ENCODE measurements around the gene FBXO30. TPM values are rescaled to one million over a fixed set of nuclear protein-coding genes. Genes with fewer than 3 reads are reported as not detected.

The FBXO30 gene
- polyA plus RNA-seq, 3 donors from 2014 or later: 0.67 to 1.4 (median 0.74) TPM

GRCh38 chr6:145813285-145814034 is 1.1 kb downstream of the FBXO30 start:
- no peaks in the 10 kb centered on the region for H3K9me3 Mint-ChIP-seq
- H3K27ac Mint-ChIP-seq: peak overlapping the region; percentile 8 to 88 (median 58)
- DNase-seq: no peak
- peaks cover 35 to 39% of the 10 kb centered on the region in 2 donors for H3K4me1 Mint-ChIP-seq
- H3K4me3 Mint-ChIP-seq: peak overlapping the region; percentile 75 to 87 (median 82)
- H3K36me3 Mint-ChIP-seq: peaks cover 0 to 2% (median 0%) of the 10 kb centered on the region in 3 donors
- H3K27me3 Mint-ChIP-seq (ENCODE audit: low read depth in 3 of 3): peaks cover 1 to 3% (median 2%) of the 10 kb centered on the region in 3 donors

- no peaks in the 10 kb centered on the region for H3K9me3 Mint-ChIP-seq
- no peak for DNase-seq
- no peak overlapping the region for H3K27ac Mint-ChIP-seq
- peaks cover 0 to 6% (median 0%) of the 10 kb centered on the region in 3 donors for H3K36me3 Mint-ChIP-seq
- H3K27me3 Mint-ChIP-seq (ENCODE audit: low read depth in 3 of 3): peaks cover 1 to 3% (median 2%) of the 10 kb centered on the region in 3 donors
- H3K4me3 Mint-ChIP-seq: no peak overlapping the region
- H3K4me1 Mint-ChIP-seq: peaks cover 34% of the 10 kb centered on the region in 2 donors
Measured at GRCh38 chr6:145811741-145812140, 2.9 kb downstream of the FBXO30 start.

- DNase-seq: no peak
- Mint-ChIP-seq H3K27me3 (ENCODE audit: low read depth in 3 of 3) (peaks cover under 1 to 2% (median 1%) of the 10 kb centered on the region in 3 donors), H3K9me3 (no peaks in the 10 kb centered on the region), H3K4me1 (peaks cover 18 to 22% of the 10 kb centered on the region in 2 donors), H3K27ac (no peak overlapping the region), H3K4me3 (no peak overlapping the region), H3K36me3 (peaks cover 4 to 22% (median 13%) of the 10 kb centered on the region in 3 donors)
Measured at GRCh38 chr6:145809785-145810184, 4.8 kb downstream of the FBXO30 start.

- H3K4me3 Mint-ChIP-seq: no peak overlapping the region
- peaks cover 4 to 25% (median 15%) of the 10 kb centered on the region in 3 donors for H3K36me3 Mint-ChIP-seq
- no peak for DNase-seq
- no peaks in the 10 kb centered on the region for H3K9me3 Mint-ChIP-seq
- peaks cover 18 to 22% of the 10 kb centered on the region in 2 donors for H3K4me1 Mint-ChIP-seq
- H3K27ac Mint-ChIP-seq: no peak overlapping the region
- peaks cover 0 to 2% (median 1%) of the 10 kb centered on the region in 3 donors for H3K27me3 Mint-ChIP-seq (ENCODE audit: low read depth in 3 of 3)
Measured at GRCh38 chr6:145809211-145809610, 5.4 kb downstream of the FBXO30 start.

- peaks cover 4 to 32% (median 19%) of the 10 kb centered on the region in 3 donors for H3K36me3 Mint-ChIP-seq
- H3K4me3 Mint-ChIP-seq: no peak overlapping the region
- DNase-seq: no peak
- H3K27ac Mint-ChIP-seq: no peak overlapping the region
- H3K9me3 Mint-ChIP-seq: no peaks in the 10 kb centered on the region
- peaks cover 0 to 2% (median 1%) of the 10 kb centered on the region in 3 donors for H3K27me3 Mint-ChIP-seq (ENCODE audit: low read depth in 3 of 3)
- H3K4me1 Mint-ChIP-seq: peaks cover 10 to 13% of the 10 kb centered on the region in 2 donors
Measured at GRCh38 chr6:145808239-145808638, 6.4 kb downstream of the FBXO30 start.

- no peak overlapping the region for H3K27ac Mint-ChIP-seq
Measured at GRCh38 chr6:145802141-145802540, 12.5 kb downstream of the FBXO30 start.

GRCh38 chr6:145801021-145801420 is 13.6 kb downstream of the FBXO30 start:
- H3K36me3 Mint-ChIP-seq: peaks cover 11 to 34% (median 28%) of the 10 kb centered on the region in 3 donors
- DNase-seq: no peak
- peaks cover 3 to 5% of the 10 kb centered on the region in 2 donors for H3K4me1 Mint-ChIP-seq
- H3K27me3 Mint-ChIP-seq (ENCODE audit: low read depth in 3 of 3): peaks cover 1 to 2% (median 2%) of the 10 kb centered on the region in 3 donors
- no peak overlapping the region for H3K27ac Mint-ChIP-seq
- no peak overlapping the region for H3K4me3 Mint-ChIP-seq
- H3K9me3 Mint-ChIP-seq: no peaks in the 10 kb centered on the region

More at GRCh38 chr6:145802141-145802540, 12.5 kb downstream of the FBXO30 start:
- Mint-ChIP-seq H3K9me3 (no peaks in the 10 kb centered on the region), H3K27me3 (ENCODE audit: low read depth in 3 of 3) (peaks cover 1 to 2% (median 2%) of the 10 kb centered on the region in 3 donors), H3K4me1 (peaks cover 3 to 5% of the 10 kb centered on the region in 2 donors), H3K36me3 (peaks cover 11 to 35% (median 31%) of the 10 kb centered on the region in 3 donors), H3K4me3 (no peak overlapping the region)
- DNase-seq: no peak

GRCh38 chr6:145798530-145798929 is 16.1 kb downstream of the FBXO30 start:
- H3K9me3 Mint-ChIP-seq: no peaks in the 10 kb centered on the region
- H3K4me3 Mint-ChIP-seq: no peak overlapping the region
- DNase-seq: no peak
- peaks cover 7 to 20% (median 7%) of the 10 kb centered on the region in 3 donors for H3K36me3 Mint-ChIP-seq
- H3K27me3 Mint-ChIP-seq (ENCODE audit: low read depth in 3 of 3): peaks cover 1 to 2% (median 2%) of the 10 kb centered on the region in 3 donors
- no peak overlapping the region for H3K27ac Mint-ChIP-seq
- H3K4me1 Mint-ChIP-seq: peaks cover 3 to 5% of the 10 kb centered on the region in 2 donors

- H3K27ac Mint-ChIP-seq: no peak overlapping the region
- no peak overlapping the region for H3K4me3 Mint-ChIP-seq
- no peaks in the 10 kb centered on the region for H3K27me3 Mint-ChIP-seq (ENCODE audit: low read depth in 3 of 3)
- peaks cover 2 to 14% (median 6%) of the 10 kb centered on the region in 6 donors for H3K9me3 Mint-ChIP-seq
- no peak for DNase-seq
- H3K36me3 Mint-ChIP-seq: peaks cover 17 to 28% (median 20%) of the 10 kb centered on the region in 3 donors
- no peaks in the 10 kb centered on the region for H3K4me1 Mint-ChIP-seq
Measured at GRCh38 chr6:145789443-145789842, 25.2 kb downstream of the FBXO30 start.

GRCh38 chr6:145787688-145788087 is 26.9 kb downstream of the FBXO30 start:
- peaks cover 17 to 28% (median 25%) of the 10 kb centered on the region in 3 donors for H3K36me3 Mint-ChIP-seq
- no peak overlapping the region for H3K4me3 Mint-ChIP-seq

GRCh38 chr6:145784683-145785082 is 29.9 kb downstream of the FBXO30 start:
- Mint-ChIP-seq H3K4me1 (no peaks in the 10 kb centered on the region), H3K9me3 (peaks cover 0 to 4% (median 2%) of the 10 kb centered on the region in 6 donors), H3K36me3 (peaks cover 4 to 19% (median 13%) of the 10 kb centered on the region in 3 donors), H3K4me3 (no peak overlapping the region), H3K27me3 (ENCODE audit: low read depth in 3 of 3) (peaks cover 0 to 3% (median 0%) of the 10 kb centered on the region in 3 donors), H3K27ac (no peak overlapping the region)
- DNase-seq: no peak

More at GRCh38 chr6:145787688-145788087, 26.9 kb downstream of the FBXO30 start:
- Mint-ChIP-seq H3K9me3 (peaks cover 2 to 14% (median 6%) of the 10 kb centered on the region in 6 donors), H3K27ac (no peak overlapping the region), H3K27me3 (ENCODE audit: low read depth in 3 of 3) (no peaks in the 10 kb centered on the region), H3K4me1 (no peaks in the 10 kb centered on the region)
- DNase-seq: no peak

- DNase-seq: no peak
- H3K9me3 Mint-ChIP-seq: peaks cover 0 to 5% (median 2%) of the 10 kb centered on the region in 6 donors
- peaks cover 0 to 15% (median 9%) of the 10 kb centered on the region in 3 donors for H3K36me3 Mint-ChIP-seq
- H3K27me3 Mint-ChIP-seq (ENCODE audit: low read depth in 3 of 3): peaks cover 0 to 3% (median 0%) of the 10 kb centered on the region in 3 donors
- no peak overlapping the region for H3K4me3 Mint-ChIP-seq
- no peaks in the 10 kb centered on the region for H3K4me1 Mint-ChIP-seq
- no peak overlapping the region for H3K27ac Mint-ChIP-seq
Measured at GRCh38 chr6:145783796-145784195, 30.8 kb downstream of the FBXO30 start.

GRCh38 chr6:145772846-145773245 is 41.7 kb downstream of the FBXO30 start:
- no peak overlapping the region for H3K27ac Mint-ChIP-seq
- H3K9me3 Mint-ChIP-seq: peaks cover 0 to 25% (median 7%) of the 10 kb centered on the region in 6 donors
- H3K27me3 Mint-ChIP-seq (ENCODE audit: low read depth in 3 of 3): peaks cover 0 to 5% (median 5%) of the 10 kb centered on the region in 3 donors
- no peak overlapping the region for H3K4me3 Mint-ChIP-seq
- peaks cover 0 to 9% (median 0%) of the 10 kb centered on the region in 3 donors for H3K36me3 Mint-ChIP-seq
- no peaks in the 10 kb centered on the region for H3K4me1 Mint-ChIP-seq
- no peak for DNase-seq

GRCh38 chr6:145765449-145765848 is 49.1 kb downstream of the FBXO30 start:
- no peak for DNase-seq
- H3K9me3 Mint-ChIP-seq: peaks cover 0 to 2% (median 0%) of the 10 kb centered on the region in 6 donors
- H3K4me3 Mint-ChIP-seq: no peak overlapping the region
- peaks cover 0 to 4% (median 1%) of the 10 kb centered on the region in 3 donors for H3K27me3 Mint-ChIP-seq (ENCODE audit: low read depth in 3 of 3)
- no peaks in the 10 kb centered on the region for H3K4me1 Mint-ChIP-seq
- peaks cover 0 to 5% (median 0%) of the 10 kb centered on the region in 3 donors for H3K36me3 Mint-ChIP-seq
- H3K27ac Mint-ChIP-seq: no peak overlapping the region
